SK-N-SH (cell line): ENCODE results near the gene CAST. TPM values are rescaled to one million over a fixed set of nuclear protein-coding genes. Genes with fewer than 3 reads are reported as not detected.

Experiments
- CTCF ChIA-PET: fragments of 300-600, 350-600 bp; formaldehyde crosslinking; extraction: SDS; loops from one replicate; lab custom pipeline; 2021; lab: Yijun Ruan, JAX
- POLR2A ChIA-PET: fragments of 350-600 bp; sonication (Branson Sonifier 250); formaldehyde crosslinking; extraction: SDS; loops from one replicate; lab custom pipeline; 2020; ENCODE audit warnings: antibody characterized with exemption, inconsistent platforms; lab: Yijun Ruan, JAX
- DNase-seq: peaks from one replicate; pipeline ENCODE4 v3.0.0; 2012
- H2AFZ ChIP-seq: fragments of 200-600 bp; sonication (generic); 2 replicates; pipeline ENCODE4 v1.8.1; 2016; ENCODE audit warnings: antibody characterized with exemption, mild to moderate bottlenecking, low read depth
- H3F3A ChIP-seq: fragments of 200-600 bp; sonication (generic); replicated peaks from 2 replicates; pipeline ENCODE3; 2016; ENCODE audit warnings: antibody characterized with exemption, mild to moderate bottlenecking; ENCODE audit not compliant: insufficient read depth
- H3K27ac ChIP-seq, 2 experiments: fragments of 200-500 bp in 1 of 2; fragments of 200-600 bp in 1 of 2; sonication (Bioruptor generic) in 1 of 2; sonication (generic), shearing (Covaris generic) in 1 of 2; 2 replicates each; pipeline versions ENCODE4 v1.5.1 to v1.6.1; 2014 to 2016; ENCODE audit warnings: low read depth in 2 of 2, inconsistent platforms in 1 of 2, low read length in 1 of 2, mild to moderate bottlenecking in 1 of 2, mixed read lengths in 1 of 2
- H3K27me3 ChIP-seq: fragments of 200-600 bp; sonication (generic), shearing (Covaris generic); 2 replicates; pipeline ENCODE4 v1.6.1; 2016; ENCODE audit warnings: mixed run types; ENCODE audit not compliant: insufficient read depth
- H3K36me3 ChIP-seq, 2 experiments: fragments of 200-500 bp in 1 of 2; fragments of 200-600 bp in 1 of 2; sonication (Bioruptor generic) in 1 of 2; sonication (generic) in 1 of 2; replicated peaks in 1 of 2; 2 replicates each; pipeline versions ENCODE3 to v1.5.1; 2014 to 2016; ENCODE audit warnings: low read length in 1 of 2, mild to moderate bottlenecking in 1 of 2; ENCODE audit not compliant: insufficient read depth in 2 of 2, control insufficient read depth in 1 of 2
- H3K4me1 ChIP-seq, 2 experiments: fragments of 200-500 bp in 1 of 2; fragments of 200-600 bp in 1 of 2; sonication (Bioruptor generic) in 1 of 2; sonication (generic), shearing (Covaris generic) in 1 of 2; 2 replicates each; pipeline versions ENCODE4 v1.5.1 to v1.6.1; 2014 to 2016; ENCODE audit warnings: low read depth in 1 of 2, low read length in 1 of 2, mixed run types in 1 of 2; ENCODE audit not compliant: insufficient read depth in 2 of 2, control insufficient read depth in 1 of 2
- H3K4me2 ChIP-seq: fragments of 200-600 bp; sonication (generic), shearing (Covaris generic); 2 replicates; pipeline ENCODE4 v1.6.1; 2017; ENCODE audit warnings: mixed run types
- H3K4me3 ChIP-seq, 2 experiments: fragments of 200-500 bp in 1 of 2; fragments of 200-600 bp in 1 of 2; sonication (Bioruptor generic) in 1 of 2; sonication (generic), shearing (Covaris generic) in 1 of 2; 2 replicates each; pipeline versions ENCODE4 v1.5.1 to v1.8.1; 2014 to 2016; ENCODE audit warnings: low read depth in 2 of 2, inconsistent platforms in 1 of 2, low read length in 1 of 2, mild to moderate bottlenecking in 1 of 2, mixed read lengths in 1 of 2, moderate library complexity in 1 of 2
- H3K79me2 ChIP-seq: fragments of 200-600 bp; sonication (generic); 2 replicates; pipeline ENCODE4 v1.8.1; 2017; ENCODE audit warnings: mild to moderate bottlenecking; ENCODE audit not compliant: insufficient read depth
- H3K9ac ChIP-seq: fragments of 200-600 bp; sonication (generic); 2 replicates; pipeline ENCODE4 v1.6.1; 2017; ENCODE audit warnings: mixed run types
- H3K9me2 ChIP-seq: fragments of 200-600 bp; sonication (generic); 2 replicates; pipeline ENCODE4 v1.6.1; 2017; ENCODE audit warnings: mixed run types
- H3K9me3 ChIP-seq: fragments of 200-600 bp; sonication (generic); 2 replicates; pipeline ENCODE4 v1.6.1; 2017; ENCODE audit warnings: mixed run types, mild to moderate bottlenecking, moderate library complexity
- H4K20me1 ChIP-seq: fragments of 200-600 bp; sonication (generic); 2 replicates; pipeline ENCODE4 v1.6.1; 2017; ENCODE audit warnings: mild to moderate bottlenecking, mixed run types; ENCODE audit not compliant: insufficient read depth
- ELF1 ChIP-seq: IDR thresholded peaks from 2 replicates; pipeline ENCODE4 v1.4.0; 2012
- FOXM1 ChIP-seq: IDR thresholded peaks from 2 replicates; pipeline ENCODE4 v1.4.0; 2012; ENCODE audit warnings: low read depth, mild to moderate bottlenecking
- GABPA ChIP-seq: IDR thresholded peaks from 2 replicates; pipeline ENCODE4 v1.4.0; 2012; ENCODE audit warnings: low read depth, mild to moderate bottlenecking
- GATA2 ChIP-seq: sonication (generic); formaldehyde crosslinking; IDR thresholded peaks from 2 replicates; pipeline ENCODE4 v1.5.0; 2020; ENCODE audit warnings: mild to moderate bottlenecking, missing genetic modification reagents
- MEF2A ChIP-seq: IDR thresholded peaks from 2 replicates; pipeline ENCODE4 v1.4.0; 2012; ENCODE audit warnings: low read depth, borderline replicate concordance
- NFIC ChIP-seq: IDR thresholded peaks from 2 replicates; pipeline ENCODE4 v1.4.0; 2012; ENCODE audit warnings: borderline replicate concordance
- NRF1 ChIP-seq: IDR thresholded peaks from 2 replicates; pipeline ENCODE4 v1.6.1; 2012; ENCODE audit warnings: low read depth, mild to moderate bottlenecking, low read length
- RCOR1 ChIP-seq: fragments of 150-350 bp; IDR thresholded peaks from 2 replicates; pipeline ENCODE4 v1.6.1; 2017; ENCODE audit warnings: antibody characterized with exemption, low read length
- RFX5 ChIP-seq: IDR thresholded peaks from 2 replicates; pipeline ENCODE4 v1.6.1; 2012; ENCODE audit warnings: mild to moderate bottlenecking, improper control_type of control experiment, low read length
- RXRA ChIP-seq: IDR thresholded peaks from 2 replicates; pipeline ENCODE4 v1.4.0; 2012; ENCODE audit warnings: low read depth, mild to moderate bottlenecking, borderline replicate concordance
- SMC3 ChIP-seq: IDR thresholded peaks from 2 replicates; pipeline ENCODE4 v1.6.1; 2012; ENCODE audit warnings: low read depth, low read length, improper control_type of control experiment
- TAF1 ChIP-seq: IDR thresholded peaks from 2 replicates; pipeline ENCODE4 v1.6.1; 2012; ENCODE audit warnings: low read depth, mild to moderate bottlenecking, low read length, moderate library complexity, borderline replicate concordance
- TEAD4 ChIP-seq: IDR thresholded peaks from 2 replicates; pipeline ENCODE4 v1.4.0; 2012; ENCODE audit warnings: mild to moderate bottlenecking, borderline replicate concordance; ENCODE audit not compliant: insufficient read depth
- WGBS: methylation state at CpG from one replicate; pipeline ENCODE4 v1.1.6; 2017; ENCODE audit warnings: low lambda C conversion rate; 5-methylcytosine and 5-hydroxymethylcytosine counted together
- polyA plus RNA-seq, 3 experiments: library from polyadenylated mRNA; depleted of rRNA; stranded (reverse); fragments of >200 nt; gene quantifications; 2 replicates each; pipeline ENCODE4 v1.2.3, GENCODE V29; 2012
- TF ChIP-seq, protein P1 (sequence below): fragments of 150-350 bp; IDR thresholded peaks from 2 replicates; pipeline ENCODE4 v1.6.1; 2016; ENCODE audit warnings: mild to moderate bottlenecking, low read depth, low read length
- TF ChIP-seq, protein P2 (sequence below): IDR thresholded peaks from 2 replicates; pipeline ENCODE4 v1.6.1; 2012; ENCODE audit warnings: mild to moderate bottlenecking, low read depth, low read length, moderate library complexity
- TF ChIP-seq, protein P3 (sequence below): IDR thresholded peaks from 2 replicates; pipeline ENCODE4 v1.4.0; 2012; ENCODE audit warnings: low read depth, borderline replicate concordance
- TF ChIP-seq, protein P4 (sequence below): IDR thresholded peaks from 2 replicates; pipeline ENCODE4 v1.4.0; 2012; ENCODE audit warnings: low read depth
- TF ChIP-seq, protein P5 (sequence below): IDR thresholded peaks from 2 replicates; pipeline ENCODE4 v1.4.0; 2012; ENCODE audit warnings: low read depth, borderline replicate concordance
- TF ChIP-seq, protein P6 (sequence below): fragments of 200-600 bp; sonication (generic); IDR thresholded peaks from 2 replicates; pipeline ENCODE4 v1.6.1; 2017; ENCODE audit warnings: antibody characterized with exemption, mild to moderate bottlenecking, moderate library complexity

Gene CAST
- polyA plus RNA-seq, 1 of the 3 experiments (the other 2 are of a cell fraction), result 82.9 TPM

DNA sequence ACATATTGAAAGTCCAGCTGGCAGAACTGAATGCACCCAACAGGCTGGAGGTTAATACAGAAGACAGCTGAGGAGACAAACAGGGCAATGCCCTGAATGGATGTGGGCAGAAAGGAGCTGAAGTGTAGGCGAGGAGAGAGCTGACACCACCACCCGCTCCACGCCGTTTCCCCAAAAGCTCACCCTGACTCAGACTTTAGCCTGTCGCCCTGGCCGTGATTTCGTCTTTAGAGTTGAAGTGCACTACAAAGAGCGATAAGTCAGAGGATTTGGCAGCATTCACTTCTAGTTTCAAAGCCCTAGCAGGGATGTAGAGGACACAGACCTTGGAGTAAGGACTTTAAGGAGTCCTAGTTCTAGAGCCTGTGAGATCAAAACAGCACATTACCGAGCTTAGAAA lies 147.7 kb downstream of the CAST start:
- Histone ChIP-seq H3K79me2 (peaks cover 6% of the 10 kb centered on the region; the same call in 1 of the 2 replicates), H3K9me2 (no peaks in the 10 kb centered on the region), H3K36me3 (no peaks in the 10 kb centered on the region), H3K4me3 (no peak overlapping the region), H3K27ac (no peak overlapping the region), H3K9me3 (no peaks in the 10 kb centered on the region), H3K9ac (no peak overlapping the region), H3K27me3 (no peaks in the 10 kb centered on the region), H4K20me1 (no peaks in the 10 kb centered on the region), H3F3A (no peaks in the 10 kb centered on the region), H3K4me2 (no peak overlapping the region), H3K4me1 (peaks cover 3 to 8% of the 10 kb centered on the region in 2 experiments; a peak in 3 of 4 replicates), H2AFZ (no peak overlapping the region)
- no peak for DNase-seq
- TF ChIP-seq SMC3, result no peak
- TF ChIP-seq, protein P1, sequence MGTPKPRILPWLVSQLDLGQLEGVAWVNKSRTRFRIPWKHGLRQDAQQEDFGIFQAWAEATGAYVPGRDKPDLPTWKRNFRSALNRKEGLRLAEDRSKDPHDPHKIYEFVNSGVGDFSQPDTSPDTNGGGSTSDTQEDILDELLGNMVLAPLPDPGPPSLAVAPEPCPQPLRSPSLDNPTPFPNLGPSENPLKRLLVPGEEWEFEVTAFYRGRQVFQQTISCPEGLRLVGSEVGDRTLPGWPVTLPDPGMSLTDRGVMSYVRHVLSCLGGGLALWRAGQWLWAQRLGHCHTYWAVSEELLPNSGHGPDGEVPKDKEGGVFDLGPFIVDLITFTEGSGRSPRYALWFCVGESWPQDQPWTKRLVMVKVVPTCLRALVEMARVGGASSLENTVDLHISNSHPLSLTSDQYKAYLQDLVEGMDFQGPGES, result no peak
- TF ChIP-seq ELF1, result no peak
- TF ChIP-seq, protein P2, sequence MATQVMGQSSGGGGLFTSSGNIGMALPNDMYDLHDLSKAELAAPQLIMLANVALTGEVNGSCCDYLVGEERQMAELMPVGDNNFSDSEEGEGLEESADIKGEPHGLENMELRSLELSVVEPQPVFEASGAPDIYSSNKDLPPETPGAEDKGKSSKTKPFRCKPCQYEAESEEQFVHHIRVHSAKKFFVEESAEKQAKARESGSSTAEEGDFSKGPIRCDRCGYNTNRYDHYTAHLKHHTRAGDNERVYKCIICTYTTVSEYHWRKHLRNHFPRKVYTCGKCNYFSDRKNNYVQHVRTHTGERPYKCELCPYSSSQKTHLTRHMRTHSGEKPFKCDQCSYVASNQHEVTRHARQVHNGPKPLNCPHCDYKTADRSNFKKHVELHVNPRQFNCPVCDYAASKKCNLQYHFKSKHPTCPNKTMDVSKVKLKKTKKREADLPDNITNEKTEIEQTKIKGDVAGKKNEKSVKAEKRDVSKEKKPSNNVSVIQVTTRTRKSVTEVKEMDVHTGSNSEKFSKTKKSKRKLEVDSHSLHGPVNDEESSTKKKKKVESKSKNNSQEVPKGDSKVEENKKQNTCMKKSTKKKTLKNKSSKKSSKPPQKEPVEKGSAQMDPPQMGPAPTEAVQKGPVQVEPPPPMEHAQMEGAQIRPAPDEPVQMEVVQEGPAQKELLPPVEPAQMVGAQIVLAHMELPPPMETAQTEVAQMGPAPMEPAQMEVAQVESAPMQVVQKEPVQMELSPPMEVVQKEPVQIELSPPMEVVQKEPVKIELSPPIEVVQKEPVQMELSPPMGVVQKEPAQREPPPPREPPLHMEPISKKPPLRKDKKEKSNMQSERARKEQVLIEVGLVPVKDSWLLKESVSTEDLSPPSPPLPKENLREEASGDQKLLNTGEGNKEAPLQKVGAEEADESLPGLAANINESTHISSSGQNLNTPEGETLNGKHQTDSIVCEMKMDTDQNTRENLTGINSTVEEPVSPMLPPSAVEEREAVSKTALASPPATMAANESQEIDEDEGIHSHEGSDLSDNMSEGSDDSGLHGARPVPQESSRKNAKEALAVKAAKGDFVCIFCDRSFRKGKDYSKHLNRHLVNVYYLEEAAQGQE, result no peak
- no peak for TF ChIP-seq NFIC
- TF ChIP-seq RCOR1, result no peak
- ChIA-PET POLR2A (no interaction called here), CTCF (interaction anchor here (0.9 kb wide), 1 partner anchor 1959 kb away, joined by 3 read pairs; no protein-coding TSS in a partner anchor)
- 93% methylated on average over 9 of the region's 9 CpGs for WGBS

DNA sequence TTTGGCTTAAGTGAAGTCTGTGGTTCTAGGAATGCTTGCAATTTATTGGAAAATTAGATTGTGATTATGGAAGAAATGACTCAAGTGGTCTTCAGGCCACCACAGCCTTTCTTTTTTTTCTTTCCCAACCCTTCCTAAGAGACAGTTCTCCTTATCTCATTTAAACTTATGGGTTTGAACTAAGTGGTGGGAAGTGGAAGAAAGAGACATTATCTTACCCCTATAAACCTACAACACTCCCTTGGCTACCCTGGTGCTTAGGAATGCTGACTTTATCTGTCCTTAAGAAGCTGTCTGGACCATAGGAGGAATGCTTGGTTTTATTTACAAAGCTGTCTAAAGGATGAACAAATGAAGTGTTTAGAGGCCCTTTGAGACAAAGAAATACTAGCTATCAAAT lies 150.7 kb downstream of the CAST start:
- Histone ChIP-seq H3K9me3 (no peaks in the 10 kb centered on the region), H3K27me3 (no peaks in the 10 kb centered on the region), H3K4me1 (peaks cover 3 to 7% of the 10 kb centered on the region in 2 experiments; a peak in 2 of 4 replicates), H3K9ac (no peak overlapping the region), H3K27ac (no peak overlapping the region), H3K4me3 (no peak overlapping the region), H3K36me3 (no peaks in the 10 kb centered on the region), H3K9me2 (no peaks in the 10 kb centered on the region), H3K79me2 (no peaks in the 10 kb centered on the region), H2AFZ (no peak overlapping the region), H4K20me1 (no peaks in the 10 kb centered on the region), H3F3A (no peaks in the 10 kb centered on the region), H3K4me2 (no peak overlapping the region)
- POLR2A ChIA-PET, result no interaction called here
- DNase-seq, result no peak
- CTCF ChIA-PET, result no interaction called here
- TF ChIP-seq RCOR1, result no peak
- no peak for TF ChIP-seq GATA2 (CRISPR knock-in tag)
- TF ChIP-seq, protein P3, sequence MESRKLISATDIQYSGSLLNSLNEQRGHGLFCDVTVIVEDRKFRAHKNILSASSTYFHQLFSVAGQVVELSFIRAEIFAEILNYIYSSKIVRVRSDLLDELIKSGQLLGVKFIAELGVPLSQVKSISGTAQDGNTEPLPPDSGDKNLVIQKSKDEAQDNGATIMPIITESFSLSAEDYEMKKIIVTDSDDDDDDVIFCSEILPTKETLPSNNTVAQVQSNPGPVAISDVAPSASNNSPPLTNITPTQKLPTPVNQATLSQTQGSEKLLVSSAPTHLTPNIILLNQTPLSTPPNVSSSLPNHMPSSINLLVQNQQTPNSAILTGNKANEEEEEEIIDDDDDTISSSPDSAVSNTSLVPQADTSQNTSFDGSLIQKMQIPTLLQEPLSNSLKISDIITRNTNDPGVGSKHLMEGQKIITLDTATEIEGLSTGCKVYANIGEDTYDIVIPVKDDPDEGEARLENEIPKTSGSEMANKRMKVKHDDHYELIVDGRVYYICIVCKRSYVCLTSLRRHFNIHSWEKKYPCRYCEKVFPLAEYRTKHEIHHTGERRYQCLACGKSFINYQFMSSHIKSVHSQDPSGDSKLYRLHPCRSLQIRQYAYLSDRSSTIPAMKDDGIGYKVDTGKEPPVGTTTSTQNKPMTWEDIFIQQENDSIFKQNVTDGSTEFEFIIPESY, result no peak
- no peak for TF ChIP-seq FOXM1
- no peak for TF ChIP-seq TEAD4
- TF ChIP-seq, protein P4, sequence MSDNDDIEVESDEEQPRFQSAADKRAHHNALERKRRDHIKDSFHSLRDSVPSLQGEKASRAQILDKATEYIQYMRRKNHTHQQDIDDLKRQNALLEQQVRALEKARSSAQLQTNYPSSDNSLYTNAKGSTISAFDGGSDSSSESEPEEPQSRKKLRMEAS, result no peak
- TF ChIP-seq RXRA, result no peak
- TF ChIP-seq NRF1, result no peak
- TF ChIP-seq TAF1, result no peak
- TF ChIP-seq GABPA, result no peak
- TF ChIP-seq SMC3, result no peak
- TF ChIP-seq RFX5, result no peak
- TF ChIP-seq, protein P5, sequence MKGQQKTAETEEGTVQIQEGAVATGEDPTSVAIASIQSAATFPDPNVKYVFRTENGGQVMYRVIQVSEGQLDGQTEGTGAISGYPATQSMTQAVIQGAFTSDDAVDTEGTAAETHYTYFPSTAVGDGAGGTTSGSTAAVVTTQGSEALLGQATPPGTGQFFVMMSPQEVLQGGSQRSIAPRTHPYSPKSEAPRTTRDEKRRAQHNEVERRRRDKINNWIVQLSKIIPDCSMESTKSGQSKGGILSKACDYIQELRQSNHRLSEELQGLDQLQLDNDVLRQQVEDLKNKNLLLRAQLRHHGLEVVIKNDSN, result no peak
- TF ChIP-seq, protein P6, sequence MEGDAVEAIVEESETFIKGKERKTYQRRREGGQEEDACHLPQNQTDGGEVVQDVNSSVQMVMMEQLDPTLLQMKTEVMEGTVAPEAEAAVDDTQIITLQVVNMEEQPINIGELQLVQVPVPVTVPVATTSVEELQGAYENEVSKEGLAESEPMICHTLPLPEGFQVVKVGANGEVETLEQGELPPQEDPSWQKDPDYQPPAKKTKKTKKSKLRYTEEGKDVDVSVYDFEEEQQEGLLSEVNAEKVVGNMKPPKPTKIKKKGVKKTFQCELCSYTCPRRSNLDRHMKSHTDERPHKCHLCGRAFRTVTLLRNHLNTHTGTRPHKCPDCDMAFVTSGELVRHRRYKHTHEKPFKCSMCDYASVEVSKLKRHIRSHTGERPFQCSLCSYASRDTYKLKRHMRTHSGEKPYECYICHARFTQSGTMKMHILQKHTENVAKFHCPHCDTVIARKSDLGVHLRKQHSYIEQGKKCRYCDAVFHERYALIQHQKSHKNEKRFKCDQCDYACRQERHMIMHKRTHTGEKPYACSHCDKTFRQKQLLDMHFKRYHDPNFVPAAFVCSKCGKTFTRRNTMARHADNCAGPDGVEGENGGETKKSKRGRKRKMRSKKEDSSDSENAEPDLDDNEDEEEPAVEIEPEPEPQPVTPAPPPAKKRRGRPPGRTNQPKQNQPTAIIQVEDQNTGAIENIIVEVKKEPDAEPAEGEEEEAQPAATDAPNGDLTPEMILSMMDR, result no peak
- TF ChIP-seq MEF2A, result no peak
